HepG2 (cell line): ENCODE data around the gene ARHGEF16. TPM values are rescaled to one million over a fixed set of nuclear protein-coding genes. Genes with fewer than 3 reads are reported as not detected.
A peak's percentile ranks its signal among the peaks of the same experiment; 100 is the strongest.

Source experiments
- ATM ChIP-seq: fragments of 450-650 bp; IDR thresholded peaks from 2 replicates; pipeline ENCODE4 v1.7.1; 2017; ENCODE audit warnings: mild to moderate bottlenecking, borderline replicate concordance
- CBFB ChIP-seq: sonication (generic); formaldehyde crosslinking; IDR thresholded peaks from 2 replicates; pipeline ENCODE4 v1.4.0; 2020; ENCODE audit warnings: missing genetic modification reagents
- CCAR2 ChIP-seq: fragments of 200-400 bp; formaldehyde crosslinking; optimal IDR thresholded peaks from 2 replicates; pipeline ENCODE3; 2018; ENCODE audit warnings: low read depth, mild to moderate bottlenecking, low read length, moderate library complexity
- IKZF5 ChIP-seq: IDR thresholded peaks from 2 replicates; pipeline ENCODE4 v1.6.1; 2018; ENCODE audit warnings: missing genetic modification reagents, mild to moderate bottlenecking, missing compliant biosample characterization
- MIXL1 ChIP-seq: IDR thresholded peaks from 2 replicates; pipeline ENCODE4 v1.6.1; 2016
- REST ChIP-seq, 2 experiments: IDR thresholded peaks; 2 replicates each; pipeline ENCODE4 v1.6.1; 2011 to 2012; ENCODE audit warnings: low read length in 2 of 2, borderline replicate concordance in 1 of 2, low read depth in 1 of 2, mild to moderate bottlenecking in 1 of 2, moderate library complexity in 1 of 2
- UBTF ChIP-seq: sonication (generic); formaldehyde crosslinking; IDR thresholded peaks from 2 replicates; pipeline ENCODE4 v1.4.0; 2020; ENCODE audit warnings: mild to moderate bottlenecking, missing genetic modification reagents
- USF2 ChIP-seq, 2 experiments: sonication (generic) in 1 of 2; formaldehyde crosslinking in 1 of 2; IDR thresholded peaks; 2 replicates each; pipeline versions ENCODE4 v1.5.1 to v1.6.1; 2011 to 2020; ENCODE audit warnings: borderline replicate concordance in 1 of 2, low read depth in 1 of 2, low read length in 1 of 2, mild to moderate bottlenecking in 1 of 2, missing genetic modification reagents in 1 of 2, moderate library complexity in 1 of 2
- ZNF10 ChIP-seq: sonication (generic); formaldehyde crosslinking; IDR thresholded peaks from 2 replicates; pipeline ENCODE4 v1.4.0; 2020; ENCODE audit warnings: mild to moderate bottlenecking, low read depth, missing genetic modification reagents, borderline replicate concordance
- ZNF274 ChIP-seq: sonication (generic); formaldehyde crosslinking; IDR thresholded peaks from 2 replicates; pipeline ENCODE4 v1.5.1; 2020; ENCODE audit warnings: mild to moderate bottlenecking, missing genetic modification reagents
- ZNF317 ChIP-seq: sonication (generic); formaldehyde crosslinking; IDR thresholded peaks from 2 replicates; pipeline ENCODE4 v1.5.0; 2020; ENCODE audit warnings: mild to moderate bottlenecking, missing genetic modification reagents
- ZNF496 ChIP-seq: sonication (generic); formaldehyde crosslinking; IDR thresholded peaks from 2 replicates; pipeline ENCODE4 v1.8.1; 2023; ENCODE audit warnings: mild to moderate bottlenecking, moderate library complexity, missing genetic modification reagents; ENCODE audit not compliant: insufficient replicate concordance
- ZNF703 ChIP-seq: sonication (generic); formaldehyde crosslinking; IDR thresholded peaks from 2 replicates; pipeline ENCODE4 v1.5.1; 2020; ENCODE audit warnings: missing genetic modification reagents, mild to moderate bottlenecking, moderate library complexity, borderline replicate concordance
- ZNF749 ChIP-seq: sonication (generic); formaldehyde crosslinking; IDR thresholded peaks from 2 replicates; pipeline ENCODE4 v1.8.0; 2022; ENCODE audit warnings: mild to moderate bottlenecking, missing genetic modification reagents, moderate library complexity, borderline replicate concordance
- polyA plus RNA-seq, 8 experiments: library from polyadenylated mRNA; depleted of rRNA in 3 of 8; stranded (reverse) in 7 of 8; unstranded in 1 of 8; fragments of >200 nt; fragmentation: Illumina TruSeq in 4 of 8; extraction: Trizol in 4 of 8; gene quantifications; 2 replicates each; pipeline versions ENCODE4 v1.2.1 to v1.2.3, GENCODE V29; 2011 to 2016; ENCODE audit warnings: low read depth in 4 of 8, missing spikeins in 1 of 8, mixed read lengths in 1 of 8; ENCODE audit not compliant: insufficient read depth in 1 of 8
- total RNA-seq, 5 experiments: library from RNA; depleted of rRNA; stranded (reverse); fragments of >200 nt; fragmentation: Illumina TruSeq; extraction: Trizol; gene quantifications; 2 replicates each; pipeline ENCODE4 v1.2.3, GENCODE V29; 2016; ENCODE audit warnings: low read depth in 1 of 5

Gene ARHGEF16
- total and polyA plus RNA-seq, 2 of the 13 experiments (the other 11 are each of a cell fraction or from before 2014, with no cell fraction given) = 20.3 to 39.9 TPM

- TF ChIP-seq ZNF10 (CRISPR knock-in tag) = no peak
- TF ChIP-seq IKZF5 (CRISPR knock-in tag) = peak; percentile 97
- TF ChIP-seq ZNF317 = peak; percentile 65; the same call in 1 of the 2 replicates
- TF ChIP-seq CCAR2 = no peak
- TF ChIP-seq REST (IDR thresholded peaks at IDR 0.05; ENCODE audit: borderline replicate concordance in 1 of 2, low read depth in 1 of 2, low read length in 2 of 2) = peak in 1 of 2 experiments; percentile 34; a peak in 1 of 4 replicates
- TF ChIP-seq CBFB (CRISPR knock-in tag) = no peak
- no peak for TF ChIP-seq ATM
- no peak for TF ChIP-seq ZNF274 (CRISPR knock-in tag)
- TF ChIP-seq UBTF (CRISPR knock-in tag) = peak; percentile 77; the same call in 1 of the 2 replicates
- no peak for TF ChIP-seq ZNF703 (CRISPR knock-in tag)
- no peak for TF ChIP-seq ZNF749
- peak; percentile 74; the same call in 1 of the 2 replicates for TF ChIP-seq MIXL1 (CRISPR knock-in tag)
- TF ChIP-seq USF2 (IDR thresholded peaks at IDR 0.05; ENCODE audit: low read depth, low read length) = peak; percentile 83
- peak; percentile 91; the same call in 1 of the 2 replicates for TF ChIP-seq USF2 (CRISPR knock-in tag; IDR thresholded peaks at IDR 0.05; ENCODE audit: borderline replicate concordance)
- no peak for TF ChIP-seq ZNF496 (CRISPR knock-in tag)
Observed at GRCh38 chr1:3423245-3423829, 31.1 kb upstream of the ARHGEF16 start (continued).
